Muscle of back (tissue), 13 donors: Measurements from ENCODE around the gene NKAIN4. TPM values are rescaled to one million over a fixed set of nuclear protein-coding genes. Genes with fewer than 3 reads are reported as not detected.

Experiments used
- DNase-seq, 3 donors: peaks; one replicate each; pipeline versions ENCODE4 v3.0.0 to v3.0.0-alpha.2; 2013
- long read RNA-seq, 9 donors: transcript quantifications; one replicate each; lab custom pipeline, GENCODE V29; 2026
- polyA plus RNA-seq, 10 donors: library from polyadenylated mRNA; unstranded; fragments of 120-200 nt; gene quantifications; one replicate each; pipeline ENCODE4 v1.2.1, GENCODE V29; 2013; ENCODE audit not compliant: insufficient read length in 10 of 10

NKAIN4 gene
- 10 to 100 TPM; 18.3 to 37.7 (median 25.6) TPM for polyA plus RNA-seq
- long read RNA-seq, donor 1, transcript NKAIN4-203 (7 exons, 1,430 nt) = major isoform, 7 of 7 reads
- long read RNA-seq, donor 1, partial matches to known transcripts = 0 of 7 reads
- long read RNA-seq, donor 1, other reads (novel, unspliced or antisense) = 0 of 7 reads
- long read RNA-seq, donor 2, transcript NKAIN4-203 (7 exons, 1,430 nt) = major isoform, 8 of 15 reads
- long read RNA-seq, donor 2, partial matches to known transcripts = 0 of 15 reads
- long read RNA-seq, donor 2, other reads (novel, unspliced or antisense) = 7 of 15 reads
- long read RNA-seq, donor 3 = 0 reads
- long read RNA-seq, donor 4, transcript NKAIN4-203 (7 exons, 1,430 nt) = major isoform, 7 of 7 reads
- long read RNA-seq, donor 4, partial matches to known transcripts = 0 of 7 reads
- long read RNA-seq, donor 4, other reads (novel, unspliced or antisense) = 0 of 7 reads
- long read RNA-seq, donor 5, transcript NKAIN4-203 (7 exons, 1,430 nt) = major isoform, 6 of 6 reads
- long read RNA-seq, donor 5, partial matches to known transcripts = 0 of 6 reads
- long read RNA-seq, donor 5, other reads (novel, unspliced or antisense) = 0 of 6 reads
- long read RNA-seq, donor 6, transcript NKAIN4-203 (7 exons, 1,430 nt) = major isoform, 6 of 63 reads
- long read RNA-seq, donor 6, partial matches to known transcripts = 57 of 63 reads
- long read RNA-seq, donor 6, other reads (novel, unspliced or antisense) = 0 of 63 reads
- long read RNA-seq, donor 7, partial matches to known transcripts = 5 of 23 reads
- long read RNA-seq, donor 7, other reads (novel, unspliced or antisense) = 14 of 23 reads
- long read RNA-seq, donor 8, transcript NKAIN4-203 (7 exons, 1,430 nt) = major isoform, 7 of 13 reads
- long read RNA-seq, donor 8, partial matches to known transcripts = 0 of 13 reads
- long read RNA-seq, donor 8, other reads (novel, unspliced or antisense) = 5 of 13 reads
- long read RNA-seq, donor 9, partial matches to known transcripts = 0 of 1 reads
- long read RNA-seq, donor 9, other reads (novel, unspliced or antisense) = 0 of 1 reads

- DNase-seq = no peak
These were observed at the start of gene NKAIN4 for GRCh38 chr20:63254232-63254605. NKAIN4 (minus strand) TSS chr20:63254463; CDS start chr20:63254450, 13 bp downstream.

DNA sequence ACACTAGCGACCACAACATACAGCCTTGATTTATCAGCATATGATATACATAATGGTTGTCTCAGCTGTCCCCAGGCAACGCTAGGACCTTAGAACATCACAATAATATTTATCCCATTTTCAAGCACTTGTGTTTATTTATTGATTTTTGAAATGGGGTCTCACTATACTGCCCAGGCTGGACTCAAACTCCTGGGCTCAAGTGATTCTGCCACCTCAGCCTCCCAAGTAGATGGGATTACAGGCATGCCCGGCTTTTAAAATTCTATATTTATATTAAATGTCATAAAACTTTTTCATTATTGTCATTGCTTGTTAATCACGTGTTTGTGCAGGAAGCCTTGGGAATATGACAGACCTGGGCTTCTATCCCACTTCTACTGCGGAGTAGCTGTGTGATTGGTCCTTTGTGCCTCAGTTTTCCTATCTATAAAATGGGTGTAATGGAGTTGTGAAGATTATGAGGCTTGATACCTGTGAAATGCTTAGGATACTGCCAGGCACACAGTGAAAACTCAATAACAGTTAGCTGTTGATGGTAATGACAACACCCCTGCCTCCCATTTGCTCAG lies 48.9 kb upstream of the NKAIN4 start:
- DNase-seq = no peak

- no peak for DNase-seq
These were observed 47.4 kb upstream of the NKAIN4 start for GRCh38 chr20:63301671-63302070.

- DNase-seq = no peak
These were observed 44.6 kb upstream of the NKAIN4 start for GRCh38 chr20:63298731-63299312.

- no peak for DNase-seq
These were observed 43.7 kb upstream of the NKAIN4 start for GRCh38 chr20:63297796-63298572.

DNA sequence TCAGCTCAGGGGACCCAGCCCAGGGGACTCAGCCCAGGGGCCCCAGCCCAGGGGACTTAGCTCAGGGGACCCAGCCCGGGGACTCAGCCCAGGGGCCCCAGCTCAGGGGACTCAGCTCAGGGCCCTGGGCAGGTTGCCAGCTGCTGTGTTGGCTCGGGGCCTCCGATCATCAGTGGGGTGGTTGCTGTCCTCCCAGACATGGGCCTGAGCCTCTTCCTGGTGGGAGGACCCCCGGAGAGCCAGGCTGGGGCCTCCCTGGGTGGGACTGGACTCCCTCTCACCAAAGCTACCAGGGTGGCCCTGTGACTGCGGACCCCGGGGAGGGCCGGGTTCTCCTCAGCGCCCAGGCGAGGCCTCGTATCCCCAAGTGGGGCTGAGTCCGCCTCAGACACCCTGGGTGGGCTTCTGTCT lies 43.1 kb upstream of the NKAIN4 start:
- DNase-seq = no peak

- DNase-seq = no peak
These were observed 42.5 kb upstream of the NKAIN4 start for GRCh38 chr20:63296531-63297299.

GRCh38 chr20:63295846-63296245 lies 41.6 kb upstream of the NKAIN4 start:
- no peak for DNase-seq

GRCh38 chr20:63295422-63295821 lies 41.2 kb upstream of the NKAIN4 start:
- no peak for DNase-seq

DNA sequence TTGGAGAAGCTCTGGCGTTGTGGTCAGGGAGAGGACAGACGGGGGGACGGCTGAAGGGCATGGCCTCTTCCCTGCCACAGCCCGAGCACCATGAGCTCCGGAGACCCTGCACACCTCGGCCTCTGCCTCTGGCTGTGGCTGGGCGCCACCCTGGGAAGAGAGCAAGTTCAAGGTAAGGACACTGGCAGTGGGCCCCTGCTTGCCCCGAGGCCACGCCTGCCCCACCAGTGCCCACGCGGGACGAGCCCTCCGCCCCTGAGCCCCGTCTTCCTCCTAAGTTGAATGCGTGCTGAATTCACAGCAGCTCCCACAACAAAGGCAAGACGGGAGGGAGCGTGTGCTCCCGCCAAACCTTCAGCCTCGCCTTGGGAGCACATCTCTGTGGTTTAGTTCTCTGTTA lies 40.8 kb upstream of the NKAIN4 start:
- no peak for DNase-seq

- DNase-seq = no peak
These were observed 40.3 kb upstream of the NKAIN4 start for GRCh38 chr20:63294536-63294900.

GRCh38 chr20:63293871-63294535 lies 39.7 kb upstream of the NKAIN4 start:
- no peak for DNase-seq

GRCh38 chr20:63293456-63293855 lies 39.2 kb upstream of the NKAIN4 start:
- DNase-seq = no peak

DNA sequence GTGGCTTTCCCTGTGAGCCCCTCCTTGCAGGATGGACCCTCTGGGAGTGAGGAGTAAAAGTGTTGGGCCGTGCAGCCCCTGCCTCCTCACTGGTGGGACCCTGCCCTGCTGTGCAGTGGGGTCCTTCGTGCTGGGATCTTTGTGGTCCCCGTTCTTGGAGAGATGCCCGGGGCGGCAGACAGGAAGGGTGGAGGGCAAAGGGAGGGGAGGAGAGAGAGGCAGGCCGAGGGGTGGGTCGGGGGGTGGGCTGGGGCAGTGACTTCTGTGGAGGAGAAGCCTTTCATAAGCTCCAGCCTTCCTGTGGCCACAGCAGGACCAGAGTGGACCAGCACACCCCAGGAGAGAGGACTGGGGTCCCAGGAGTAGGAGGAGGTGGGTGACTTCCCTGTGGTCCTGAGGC lies 38.6 kb upstream of the NKAIN4 start, which contains the start of gene COL20A1:
TSS of gene COL20A1 (plus strand) at position 283 of the 400 bp plus-strand sequence. CDS start 1,922 bp downstream, outside the sequence.
- DNase-seq = no peak

- DNase-seq = no peak
These were observed 38.0 kb upstream of the NKAIN4 start for GRCh38 chr20:63292292-63292701.

DNA sequence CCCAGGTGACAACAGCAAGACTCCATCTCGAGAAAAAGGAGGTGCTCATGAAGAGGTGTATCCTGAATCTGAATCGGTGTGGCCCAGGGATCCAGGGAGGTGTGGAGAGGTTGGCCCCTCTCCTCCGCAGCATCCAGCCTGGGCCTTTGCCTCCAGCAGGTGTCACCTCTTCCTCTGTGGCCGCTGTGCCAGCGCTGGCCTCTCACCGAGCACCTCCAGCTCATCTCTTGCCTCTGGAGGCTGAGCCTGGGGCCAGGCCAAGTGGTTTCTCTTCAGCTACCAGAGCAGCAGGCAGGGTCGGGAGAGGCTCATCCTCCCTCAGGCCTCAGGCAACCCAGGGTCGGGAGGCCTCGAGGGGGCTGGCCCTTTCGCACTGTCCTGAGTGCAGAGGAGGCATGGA lies 37.5 kb upstream of the NKAIN4 start:
- DNase-seq = no peak

DNA sequence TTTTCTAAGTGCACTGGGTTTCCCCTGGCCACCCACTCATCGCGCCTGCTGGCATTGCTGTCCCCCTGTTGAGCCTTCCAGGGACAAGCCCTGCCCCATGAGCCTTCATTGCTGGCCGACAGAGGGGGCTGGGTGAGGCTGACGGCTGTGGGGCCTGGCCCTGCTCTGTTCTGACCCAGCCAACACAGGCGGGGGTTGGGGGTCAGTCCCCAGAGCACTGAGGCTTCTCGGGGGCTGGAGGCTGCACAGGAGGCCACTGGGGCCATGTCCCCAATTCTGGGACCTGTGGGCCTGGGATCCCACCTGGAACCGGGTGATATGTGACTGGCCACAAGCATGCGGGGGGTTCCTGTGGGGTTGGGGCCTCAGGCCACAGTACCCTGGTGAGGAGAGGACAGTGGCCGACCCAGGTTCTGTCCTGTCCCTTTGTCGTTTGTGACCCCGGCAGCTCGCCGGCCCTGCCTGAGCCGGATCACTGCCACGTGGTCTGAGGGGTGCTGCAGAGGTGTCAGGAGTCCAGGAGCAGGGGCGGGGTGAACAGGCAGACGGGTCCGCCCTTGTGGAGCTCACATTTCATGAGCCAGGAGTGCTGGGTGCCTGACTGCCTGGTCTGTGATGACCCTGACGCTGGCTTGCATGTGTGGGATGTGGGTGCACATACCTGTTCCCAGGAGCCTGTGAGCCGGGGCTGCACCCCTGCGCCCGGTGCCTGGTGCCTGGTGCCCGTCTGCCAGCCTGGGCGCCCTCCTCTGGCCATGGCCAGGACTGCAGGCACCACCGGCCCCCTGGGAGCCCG lies 36.6 kb upstream of the NKAIN4 start:
- no peak for DNase-seq

- no peak for DNase-seq
These were observed 35.9 kb upstream of the NKAIN4 start for GRCh38 chr20:63290136-63290676.
